ENCODE data around the gene PLA2G2F. TPM values are rescaled to one million over a fixed set of nuclear protein-coding genes. Genes with fewer than 3 reads are reported as not detected.

PLA2G2F gene
- total RNA-seq, 1 donor from 2014 or later: 9.2 TPM

GRCh38 chr1:20148571-20149500 lies 9.7 kb downstream of the PLA2G2F start:
- H3K4me3 ChIP-seq (ENCODE audit: low read depth, low read length): no peak overlapping the region
- DNase-seq (ENCODE audit: low read depth): no peak
- no peak for TF ChIP-seq CTCF (IDR thresholded peaks at IDR 0.05; ENCODE audit: insufficient read depth, low read length, poor library complexity, severe bottlenecking)
- H3K27me3 ChIP-seq (ENCODE audit: control insufficient read depth, insufficient read depth, low read length): no peaks in the 10 kb centered on the region
- H3K36me3 ChIP-seq (ENCODE audit: control insufficient read depth, insufficient read depth, low read length): no peaks in the 10 kb centered on the region

GRCh38 chr1:20149601-20150325 lies 10.6 kb downstream of the PLA2G2F start:
- no peak for TF ChIP-seq CTCF (IDR thresholded peaks at IDR 0.05; ENCODE audit: insufficient read depth, low read length, poor library complexity, severe bottlenecking)
- DNase-seq (ENCODE audit: low read depth): no peak
- Histone ChIP-seq H3K4me3 (ENCODE audit: low read depth, low read length) (no peak overlapping the region), H3K27me3 (ENCODE audit: control insufficient read depth, insufficient read depth, low read length) (no peaks in the 10 kb centered on the region), H3K36me3 (ENCODE audit: control insufficient read depth, insufficient read depth, low read length) (no peaks in the 10 kb centered on the region)

GRCh38 chr1:20150326-20150705 lies 11.2 kb downstream of the PLA2G2F start:
- Histone ChIP-seq H3K36me3 (ENCODE audit: control insufficient read depth, insufficient read depth, low read length) (no peaks in the 10 kb centered on the region), H3K4me3 (ENCODE audit: low read depth, low read length) (no peak overlapping the region), H3K27me3 (ENCODE audit: control insufficient read depth, insufficient read depth, low read length) (no peaks in the 10 kb centered on the region)
- no peak for TF ChIP-seq CTCF (IDR thresholded peaks at IDR 0.05; ENCODE audit: insufficient read depth, low read length, poor library complexity, severe bottlenecking)
- no peak for DNase-seq (ENCODE audit: low read depth)

GRCh38 chr1:20150969-20151368 lies 11.8 kb downstream of the PLA2G2F start:
- H3K4me3 ChIP-seq (ENCODE audit: low read depth, low read length): no peak overlapping the region
- no peaks in the 10 kb centered on the region for H3K27me3 ChIP-seq (ENCODE audit: control insufficient read depth, insufficient read depth, low read length)
- no peak for DNase-seq (ENCODE audit: low read depth)
- H3K36me3 ChIP-seq (ENCODE audit: control insufficient read depth, insufficient read depth, low read length): no peaks in the 10 kb centered on the region
- no peak for TF ChIP-seq CTCF (IDR thresholded peaks at IDR 0.05; ENCODE audit: insufficient read depth, low read length, poor library complexity, severe bottlenecking)

- Histone ChIP-seq H3K36me3 (ENCODE audit: control insufficient read depth, insufficient read depth, low read length) (no peaks in the 10 kb centered on the region), H3K27me3 (ENCODE audit: control insufficient read depth, insufficient read depth, low read length) (no peaks in the 10 kb centered on the region), H3K4me3 (ENCODE audit: low read depth, low read length) (peak overlapping the region; percentile 26)
- peak; percentile 87 for TF ChIP-seq CTCF (IDR thresholded peaks at IDR 0.05; ENCODE audit: insufficient read depth, low read length, poor library complexity, severe bottlenecking)
- peak; percentile 21 for DNase-seq (ENCODE audit: low read depth)
Measured at GRCh38 chr1:20151906-20152598, 12.9 kb downstream of the PLA2G2F start.

Data from kidney epithelial cell (primary cell).